Dendritic cell treated with granulocyte-macrophage colony-stimulating factor and Interleukin-4, amounts not matched to agents 40 ng/mL and 50 ng/mL, for 4 days (primary cell): ENCODE results near the gene ZMYND8.

ENCODE experiments used
- H3K27ac Mint-ChIP-seq: one replicate; pipeline ENCODE4 v1.8.0; 2022; ENCODE audit warnings: mild to moderate bottlenecking, mixed read lengths
- H3K27me3 Mint-ChIP-seq: one replicate; pipeline ENCODE4 v1.8.0; 2022; ENCODE audit warnings: mild to moderate bottlenecking, mixed read lengths
- H3K36me3 Mint-ChIP-seq: one replicate; pipeline ENCODE4 v1.8.0; 2022; ENCODE audit warnings: low read depth, mixed read lengths
- H3K4me1 Mint-ChIP-seq: one replicate; pipeline ENCODE4 v1.8.0; 2022; ENCODE audit warnings: low read depth, mixed read lengths
- H3K4me3 Mint-ChIP-seq: one replicate; pipeline ENCODE4 v1.8.0; 2022; ENCODE audit warnings: mild to moderate bottlenecking, moderate library complexity, mixed read lengths
- H3K9me3 Mint-ChIP-seq: one replicate; pipeline ENCODE4 v1.8.0; 2022; ENCODE audit warnings: mixed read lengths
- intact Hi-C: fragments of 100-400 bp; cut with micrococcal nuclease; formaldehyde crosslinking; loops from one replicate; pipeline ENCODE4 v1.15.0; 2022

The ZMYND8 gene

DNA sequence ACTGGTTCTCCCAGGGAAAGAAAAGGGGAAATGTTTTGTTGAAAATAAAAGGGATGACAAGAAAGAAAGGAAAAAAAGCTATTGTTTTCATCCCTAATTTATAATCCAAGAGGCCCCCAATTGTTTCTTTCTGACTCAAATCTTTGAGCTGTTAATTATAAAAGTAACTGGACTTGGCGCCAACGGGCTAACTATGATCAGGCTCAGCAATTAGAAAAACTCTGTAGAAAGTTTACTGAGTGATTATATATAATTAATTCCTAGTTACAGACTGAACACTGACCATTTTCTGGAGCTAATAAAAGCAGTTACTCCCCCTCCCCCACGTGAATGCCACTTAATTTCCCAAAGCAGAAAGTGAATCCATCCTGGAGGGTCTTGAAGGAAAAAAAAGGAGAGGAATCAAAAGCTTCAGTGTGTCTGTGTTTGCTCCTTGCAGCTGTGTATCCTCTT, 3.2 kb downstream of the ZMYND8 start:
- peak overlapping the region; percentile 30 for H3K4me3 Mint-ChIP-seq
- no peaks in the 10 kb centered on the region for H3K27me3 Mint-ChIP-seq
- no peaks in the 10 kb centered on the region for H3K9me3 Mint-ChIP-seq
- peaks cover 24% of the 10 kb centered on the region for H3K36me3 Mint-ChIP-seq
- H3K27ac Mint-ChIP-seq = no peak overlapping the region
- intact Hi-C loops = no loop called here
- peaks cover 59% of the 10 kb centered on the region for H3K4me1 Mint-ChIP-seq

DNA sequence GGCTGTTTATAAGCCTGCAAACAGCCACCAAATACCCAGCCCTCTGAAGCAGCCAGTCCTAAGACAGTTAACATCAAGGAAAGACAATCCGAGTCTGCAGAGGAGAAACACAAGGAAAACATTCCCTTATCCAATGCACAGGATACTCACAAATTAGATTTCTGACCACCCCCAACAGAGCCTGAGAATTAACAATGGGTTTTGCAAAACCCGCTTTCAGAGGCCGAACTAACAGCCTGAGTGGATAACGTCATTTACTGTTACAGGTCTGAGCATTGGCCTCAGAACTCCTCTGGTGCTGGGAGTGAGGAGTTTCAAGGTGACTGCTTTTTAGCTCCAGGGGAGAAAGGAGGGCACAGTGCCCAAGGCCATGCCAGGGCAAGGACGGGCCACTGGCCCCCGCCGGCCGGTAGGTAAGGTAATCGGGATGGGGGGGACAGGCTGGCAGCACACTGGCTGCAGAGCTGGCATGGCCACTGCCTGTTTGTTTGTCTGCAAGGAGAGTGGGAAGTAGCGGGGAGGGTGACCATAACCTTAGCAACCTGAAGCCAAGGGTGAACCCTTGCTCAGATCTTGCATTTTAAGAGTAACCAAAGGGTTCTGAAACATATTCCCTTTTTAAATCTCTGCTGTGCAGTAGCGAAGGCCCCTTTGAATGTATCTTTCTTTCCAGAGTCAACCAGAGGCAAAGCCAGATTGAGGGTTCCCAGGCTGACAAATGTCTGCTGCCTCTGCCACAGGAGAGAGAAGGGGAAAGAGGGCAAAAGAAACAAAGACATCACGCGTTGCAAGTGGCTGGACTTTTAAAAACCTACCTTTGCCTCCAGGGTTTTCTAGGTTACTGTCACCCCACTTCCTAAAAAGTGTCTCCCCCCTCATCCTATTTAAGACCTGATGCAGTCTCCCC, 3.9 kb downstream of the ZMYND8 start:
- Mint-ChIP-seq H3K4me3 (peak overlapping the region; percentile 9), H3K27ac (no peak overlapping the region), H3K36me3 (peaks cover 29% of the 10 kb centered on the region), H3K9me3 (no peaks in the 10 kb centered on the region), H3K4me1 (peaks cover 52% of the 10 kb centered on the region), H3K27me3 (no peaks in the 10 kb centered on the region)
- intact Hi-C loops = no loop called here

DNA sequence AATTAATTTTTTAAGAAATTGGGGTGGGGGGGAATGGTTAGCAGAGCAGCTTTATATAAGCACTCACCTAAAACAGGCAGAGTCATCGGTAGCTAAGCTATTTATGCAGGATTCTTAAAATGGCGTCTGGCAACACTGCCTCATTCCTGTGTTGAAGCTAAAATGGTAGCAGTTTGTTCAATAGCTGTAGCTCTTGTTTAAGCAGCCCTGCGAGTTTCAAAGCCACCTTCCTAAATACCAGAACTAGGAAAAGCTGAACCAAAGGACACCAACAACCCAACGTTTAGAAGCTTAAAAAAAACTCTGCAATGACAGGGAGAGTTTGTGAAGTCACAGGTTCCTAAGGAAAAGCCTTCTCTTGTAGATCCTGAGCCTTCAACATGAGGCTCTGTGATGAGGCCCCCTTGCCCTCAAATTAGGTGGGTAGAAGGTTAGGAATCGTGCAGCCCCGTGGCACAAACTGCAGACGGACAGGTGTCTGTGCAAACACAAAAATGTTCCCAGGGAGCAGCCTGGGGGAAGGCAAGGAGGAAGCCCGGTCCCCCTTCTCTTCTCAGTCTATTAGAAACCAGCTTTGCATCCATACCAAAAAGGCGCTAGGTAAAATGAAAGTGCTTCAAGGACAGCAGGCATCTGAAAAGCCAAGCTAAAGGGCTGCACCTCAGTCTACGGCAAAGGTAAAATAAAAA, 4.7 kb downstream of the ZMYND8 start:
- H3K4me1 Mint-ChIP-seq = peaks cover 44% of the 10 kb centered on the region
- H3K27me3 Mint-ChIP-seq = no peaks in the 10 kb centered on the region
- intact Hi-C loops = no loop called here
- peaks cover 37% of the 10 kb centered on the region for H3K36me3 Mint-ChIP-seq
- peak overlapping the region; percentile 51 for H3K4me3 Mint-ChIP-seq
- no peaks in the 10 kb centered on the region for H3K9me3 Mint-ChIP-seq
- no peak overlapping the region for H3K27ac Mint-ChIP-seq

DNA sequence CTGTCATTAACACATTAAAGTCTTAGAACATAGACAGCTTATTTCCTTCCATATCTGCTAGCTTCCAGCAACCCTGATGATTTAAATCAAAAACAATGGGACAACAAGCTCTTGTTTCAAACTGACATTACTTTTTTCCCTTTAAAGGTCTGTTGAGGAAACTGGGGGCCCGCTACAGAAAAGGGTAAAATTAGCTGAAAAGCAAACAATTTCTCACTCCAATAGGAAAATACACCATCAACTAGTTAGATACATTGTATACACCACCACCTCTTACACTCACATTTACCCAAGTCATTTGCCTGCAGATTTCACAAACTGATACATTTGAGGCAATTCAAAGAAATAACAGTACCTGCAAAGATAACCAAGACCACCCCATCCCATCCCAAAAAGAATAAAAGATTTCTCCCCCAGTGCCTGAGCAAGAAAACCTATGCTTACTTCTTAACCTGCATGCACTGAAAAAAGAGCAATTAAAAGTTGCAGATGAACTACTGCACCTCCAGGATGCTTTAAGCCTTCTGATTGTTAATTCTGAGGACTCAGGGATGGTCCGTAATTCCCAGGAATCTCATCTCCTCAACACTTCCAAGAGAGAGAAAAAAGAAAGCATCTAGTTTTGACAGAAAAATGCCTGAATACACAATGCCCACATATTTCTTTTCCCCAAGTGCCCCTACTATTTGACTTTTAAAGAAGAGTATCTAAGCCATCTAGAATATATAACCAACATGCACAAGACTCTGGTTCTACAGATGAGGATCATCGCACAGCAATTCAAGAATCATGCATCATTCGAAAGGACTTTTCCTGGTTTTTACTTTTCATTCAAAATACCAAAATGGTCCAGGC, 5.6 kb downstream of the ZMYND8 start:
- H3K27ac Mint-ChIP-seq = no peak overlapping the region
- peaks cover 43% of the 10 kb centered on the region for H3K36me3 Mint-ChIP-seq
- intact Hi-C loops = no loop called here
- no peaks in the 10 kb centered on the region for H3K27me3 Mint-ChIP-seq
- no peaks in the 10 kb centered on the region for H3K9me3 Mint-ChIP-seq
- peaks cover 42% of the 10 kb centered on the region for H3K4me1 Mint-ChIP-seq
- no peak overlapping the region for H3K4me3 Mint-ChIP-seq

DNA sequence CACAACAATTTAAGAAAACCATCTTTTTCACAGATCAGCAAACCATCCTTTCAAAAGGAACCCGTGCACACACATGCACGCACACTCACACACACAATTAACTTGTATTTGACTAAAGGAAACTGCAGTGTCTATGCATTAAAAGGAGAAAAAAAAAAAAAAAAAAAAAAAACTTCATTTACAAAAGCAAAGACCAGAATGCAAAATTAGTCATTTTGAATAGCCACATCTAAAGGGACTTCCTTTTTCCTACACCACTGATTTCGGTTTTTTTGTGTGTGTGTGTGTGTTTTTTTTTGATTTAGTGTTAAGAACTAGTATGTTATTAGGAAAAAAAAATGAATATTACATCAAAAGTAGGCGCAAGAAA, 6.3 kb downstream of the ZMYND8 start:
- H3K27me3 Mint-ChIP-seq = no peaks in the 10 kb centered on the region
- no peak overlapping the region for H3K4me3 Mint-ChIP-seq
- no peak overlapping the region for H3K27ac Mint-ChIP-seq
- H3K9me3 Mint-ChIP-seq = no peaks in the 10 kb centered on the region
- peaks cover 36% of the 10 kb centered on the region for H3K4me1 Mint-ChIP-seq
- intact Hi-C loops = no loop called here
- peaks cover 43% of the 10 kb centered on the region for H3K36me3 Mint-ChIP-seq

DNA sequence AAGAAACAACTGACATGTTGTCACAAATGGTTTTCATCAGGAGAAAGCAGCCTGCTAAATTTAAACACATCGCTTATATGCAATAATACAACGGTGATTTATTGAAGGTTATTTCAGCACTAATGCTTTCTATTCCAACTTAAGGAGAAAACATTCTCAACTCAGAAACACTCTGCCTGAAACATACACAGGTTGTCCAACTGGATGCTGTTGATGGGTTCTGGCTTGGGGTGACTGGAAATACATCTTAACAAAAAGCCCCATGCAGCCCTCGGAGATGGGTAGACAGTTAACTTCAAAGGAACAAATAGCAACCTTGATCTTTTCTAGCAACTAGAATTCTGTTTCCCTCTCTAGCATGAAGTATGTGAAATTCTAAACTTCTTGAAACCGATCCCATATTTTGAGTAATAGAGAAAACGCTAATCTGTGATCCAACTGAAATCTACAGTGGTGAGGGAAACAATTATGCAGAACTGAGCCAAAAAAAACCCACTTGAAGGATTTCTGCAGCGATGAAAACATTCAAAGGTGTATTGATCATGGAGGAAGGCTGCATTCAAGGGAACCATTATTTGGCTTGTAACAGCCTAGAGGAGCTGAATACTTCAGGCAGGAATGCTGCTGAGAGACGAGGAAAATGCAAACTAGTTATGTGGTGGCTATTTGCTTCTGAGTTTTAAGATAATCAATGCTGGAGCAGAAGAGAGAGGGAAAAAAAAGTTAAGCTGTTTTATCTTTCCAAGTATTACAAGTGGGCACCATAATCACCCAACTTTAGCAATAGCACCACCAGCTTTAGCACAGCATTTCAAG, 6.9 kb downstream of the ZMYND8 start:
- H3K4me3 Mint-ChIP-seq = no peak overlapping the region
- H3K4me1 Mint-ChIP-seq = peaks cover 33% of the 10 kb centered on the region
- no peak overlapping the region for H3K27ac Mint-ChIP-seq
- H3K9me3 Mint-ChIP-seq = no peaks in the 10 kb centered on the region
- H3K36me3 Mint-ChIP-seq = peaks cover 42% of the 10 kb centered on the region
- H3K27me3 Mint-ChIP-seq = no peaks in the 10 kb centered on the region
- intact Hi-C loops = no loop called here

DNA sequence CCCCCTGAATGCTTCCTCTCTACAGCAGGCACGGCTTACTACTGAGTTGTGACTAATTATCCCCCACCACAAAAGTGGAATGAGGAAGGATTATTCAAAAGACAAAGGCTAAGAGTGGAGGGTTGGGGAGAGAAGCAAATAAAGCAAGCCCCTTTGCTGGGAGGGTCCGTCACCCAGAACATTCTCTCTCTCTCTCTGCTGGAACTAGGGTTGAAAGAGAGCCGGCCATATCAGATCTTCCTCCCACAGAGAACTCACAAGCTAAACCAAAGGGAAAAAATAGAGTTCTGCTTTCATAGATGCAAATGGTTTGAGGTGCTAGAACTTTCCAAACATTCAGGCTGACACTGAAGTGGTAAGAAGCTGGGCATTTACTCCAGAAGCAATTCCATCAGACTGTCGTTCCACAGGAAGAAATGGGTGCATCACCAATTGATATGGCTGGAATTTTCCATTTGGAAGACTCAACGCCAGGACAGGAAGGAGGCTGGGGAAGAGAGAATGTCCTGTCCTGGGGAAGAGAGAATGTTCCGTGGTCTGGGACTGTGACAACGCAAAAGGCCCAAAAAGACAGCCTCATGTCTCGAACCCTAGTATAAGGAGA, 7.9 kb downstream of the ZMYND8 start:
- intact Hi-C loops = no loop called here
- H3K36me3 Mint-ChIP-seq = peaks cover 51% of the 10 kb centered on the region
- H3K27ac Mint-ChIP-seq = no peak overlapping the region
- peaks cover 23% of the 10 kb centered on the region for H3K4me1 Mint-ChIP-seq
- H3K27me3 Mint-ChIP-seq = no peaks in the 10 kb centered on the region
- no peak overlapping the region for H3K4me3 Mint-ChIP-seq
- no peaks in the 10 kb centered on the region for H3K9me3 Mint-ChIP-seq

DNA sequence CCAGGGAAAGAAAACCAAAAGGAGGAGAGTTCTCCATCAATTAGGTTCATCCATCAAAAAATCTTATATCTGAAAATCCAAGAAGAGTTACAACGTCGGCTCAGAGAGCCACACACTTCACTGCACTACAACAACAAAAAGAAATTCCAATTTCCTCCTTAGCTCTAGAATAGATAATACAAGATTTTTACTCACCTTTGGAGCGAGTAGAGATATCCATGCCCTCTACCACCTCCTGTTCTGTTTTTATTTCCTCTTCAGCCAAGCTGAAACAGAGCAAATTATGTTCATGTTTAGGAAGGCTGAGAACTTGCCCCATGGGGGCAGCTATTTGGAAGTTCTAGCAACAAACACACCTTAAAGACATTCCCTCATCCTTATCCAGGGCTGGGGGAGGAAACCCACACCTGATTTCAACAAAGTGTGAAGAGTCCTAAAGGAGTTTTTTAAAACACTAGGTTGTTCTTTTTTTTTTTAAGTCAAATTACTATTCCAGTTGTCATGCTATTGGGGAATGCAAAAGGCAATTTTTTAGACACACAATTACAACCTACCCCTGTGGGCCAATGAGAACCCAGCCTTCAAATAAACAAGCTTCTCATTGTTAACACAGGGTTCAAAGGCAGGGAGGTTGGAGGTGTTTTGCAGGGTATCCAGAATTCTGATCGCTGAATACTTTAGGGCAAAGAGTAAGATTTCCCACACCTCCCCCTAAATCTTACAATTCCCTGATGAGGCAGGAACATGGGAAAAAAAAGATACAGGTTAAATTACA, 8.7 kb downstream of the ZMYND8 start:
- H3K9me3 Mint-ChIP-seq = no peaks in the 10 kb centered on the region
- intact Hi-C loops = no loop called here
- no peak overlapping the region for H3K27ac Mint-ChIP-seq
- H3K4me1 Mint-ChIP-seq = peaks cover 16% of the 10 kb centered on the region
- H3K36me3 Mint-ChIP-seq = peaks cover 58% of the 10 kb centered on the region
- no peak overlapping the region for H3K4me3 Mint-ChIP-seq
- H3K27me3 Mint-ChIP-seq = no peaks in the 10 kb centered on the region

DNA sequence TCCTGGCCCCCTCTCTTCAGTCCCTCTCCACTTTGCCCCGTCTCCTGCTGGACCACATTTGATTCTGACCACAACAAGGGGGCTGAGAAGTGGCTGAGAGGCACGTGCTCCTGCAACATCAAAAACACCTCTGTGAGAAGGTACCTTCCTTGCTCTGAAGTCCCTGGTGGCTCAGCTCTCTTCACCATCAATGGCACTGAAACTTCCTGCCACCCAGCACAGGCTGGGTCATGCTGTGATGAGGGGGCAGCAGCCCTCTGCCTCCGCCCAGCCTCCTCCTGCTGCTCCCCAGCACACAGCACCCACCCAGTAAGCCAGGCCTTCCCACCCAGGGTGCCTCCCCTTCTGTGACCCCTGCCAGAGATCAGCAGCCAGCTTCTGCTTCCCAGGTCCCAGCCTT, 10.3 kb downstream of the ZMYND8 start:
- Mint-ChIP-seq H3K4me1 (peaks cover 11% of the 10 kb centered on the region), H3K27me3 (no peaks in the 10 kb centered on the region), H3K36me3 (peaks cover 65% of the 10 kb centered on the region), H3K9me3 (no peaks in the 10 kb centered on the region), H3K27ac (no peak overlapping the region), H3K4me3 (no peak overlapping the region)
- intact Hi-C loops = no loop called here

DNA sequence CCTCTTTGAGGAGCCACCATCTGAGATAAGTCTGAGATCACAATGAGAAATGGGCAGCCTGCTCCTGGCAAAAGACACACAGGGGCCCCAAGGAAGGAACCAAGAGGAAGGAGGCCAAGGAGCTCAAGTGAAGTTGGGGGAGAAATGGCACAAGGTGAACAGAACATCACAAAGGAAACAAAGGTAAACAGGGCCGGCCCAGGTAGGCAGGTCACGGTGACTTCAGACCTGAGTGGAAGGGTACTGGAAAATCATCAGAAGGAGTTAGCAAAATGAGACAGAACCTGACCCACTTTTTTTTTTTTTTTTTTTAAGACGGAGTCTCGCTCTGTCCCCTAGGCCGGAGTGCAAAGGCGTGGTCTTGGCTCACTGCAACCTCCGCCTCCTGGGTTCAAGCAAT, 11.3 kb downstream of the ZMYND8 start:
- no peak overlapping the region for H3K4me3 Mint-ChIP-seq
- intact Hi-C loops = no loop called here
- peak overlapping the region; percentile 16 for H3K27ac Mint-ChIP-seq
- H3K27me3 Mint-ChIP-seq = no peaks in the 10 kb centered on the region
- peaks cover 11% of the 10 kb centered on the region for H3K4me1 Mint-ChIP-seq
- peaks cover 74% of the 10 kb centered on the region for H3K36me3 Mint-ChIP-seq
- no peaks in the 10 kb centered on the region for H3K9me3 Mint-ChIP-seq

DNA sequence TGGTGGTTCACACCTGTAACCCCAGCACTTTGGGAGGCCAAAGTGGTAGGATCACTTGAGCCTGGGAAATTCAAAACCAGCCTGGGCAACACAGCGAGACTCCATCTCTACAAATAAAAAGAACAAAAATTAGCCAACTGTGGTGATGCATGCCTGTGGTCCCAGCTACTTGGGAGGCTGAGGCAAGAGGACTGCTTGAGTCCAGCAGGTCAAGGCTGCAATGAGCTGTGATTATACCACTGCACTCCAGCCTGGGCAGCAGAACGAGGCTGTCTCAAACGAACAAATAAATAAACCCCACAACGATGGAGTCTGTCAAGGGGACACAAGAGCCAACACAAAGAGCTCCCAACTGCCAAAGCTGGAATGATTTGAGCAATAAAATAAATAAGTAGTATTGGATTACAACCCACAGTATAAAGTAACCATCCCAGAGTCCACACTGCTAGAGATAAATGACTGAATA, 13.5 kb downstream of the ZMYND8 start:
- intact Hi-C loops = no loop called here
- no peaks in the 10 kb centered on the region for H3K9me3 Mint-ChIP-seq
- no peaks in the 10 kb centered on the region for H3K27me3 Mint-ChIP-seq
- no peak overlapping the region for H3K27ac Mint-ChIP-seq
- H3K4me1 Mint-ChIP-seq = peaks cover 11% of the 10 kb centered on the region
- peaks cover 96% of the 10 kb centered on the region for H3K36me3 Mint-ChIP-seq
- no peak overlapping the region for H3K4me3 Mint-ChIP-seq

DNA sequence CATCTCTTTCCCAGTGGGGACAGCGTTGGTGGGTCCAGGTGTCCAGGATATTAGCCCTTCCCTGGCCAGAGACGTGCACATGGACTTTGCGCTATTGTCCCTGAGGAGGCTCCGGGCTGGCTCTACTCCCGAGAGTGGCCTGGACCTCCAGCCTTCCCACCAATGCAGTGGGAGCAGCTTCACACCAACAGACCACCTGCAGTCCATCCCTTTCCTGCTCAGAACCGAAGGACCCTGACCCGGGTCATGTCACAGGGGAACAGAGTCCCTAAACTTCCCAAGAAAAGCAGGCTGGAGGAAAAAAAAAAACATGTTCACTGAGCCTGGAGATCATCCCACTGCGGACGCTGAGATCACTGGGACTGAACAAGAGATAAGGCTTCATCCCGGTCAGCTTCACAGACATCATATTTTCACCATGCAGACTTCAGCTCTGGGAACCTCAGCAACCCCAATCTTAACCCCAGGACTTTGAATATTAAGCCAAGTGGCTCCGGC, 18.3 kb downstream of the ZMYND8 start:
- H3K9me3 Mint-ChIP-seq = no peaks in the 10 kb centered on the region
- intact Hi-C loops = no loop called here
- H3K36me3 Mint-ChIP-seq = peaks cover 70% of the 10 kb centered on the region
- H3K27me3 Mint-ChIP-seq = no peaks in the 10 kb centered on the region
- H3K4me3 Mint-ChIP-seq = no peak overlapping the region
- H3K4me1 Mint-ChIP-seq = peaks cover 13% of the 10 kb centered on the region
- H3K27ac Mint-ChIP-seq = no peak overlapping the region
